ENCODE data around the gene MPPED1. TPM values are rescaled to one million over a fixed set of nuclear protein-coding genes. Genes with fewer than 3 reads are reported as not detected.

The MPPED1 gene
- total RNA-seq, 2 donors from 2014 or later = not detected

- DNase-seq (no peak), ATAC-seq (no peak)
- H3K9me3 ChIP-seq (ENCODE audit: control insufficient read depth, low read length, poor library complexity, severe bottlenecking) = no peaks in the 10 kb centered on the region
- Mint-ChIP-seq H3K4me3 (no peak overlapping the region), H3K27ac (no peak overlapping the region), H3K36me3 (ENCODE audit: low read depth) (peaks cover 2% of the 10 kb centered on the region), H3K4me1 (peaks cover 3% of the 10 kb centered on the region), H3K27me3 (peaks cover 64% of the 10 kb centered on the region)
Observed at GRCh38 chr22:43408009-43408408, 3.8 kb upstream of the MPPED1 start.

DNA sequence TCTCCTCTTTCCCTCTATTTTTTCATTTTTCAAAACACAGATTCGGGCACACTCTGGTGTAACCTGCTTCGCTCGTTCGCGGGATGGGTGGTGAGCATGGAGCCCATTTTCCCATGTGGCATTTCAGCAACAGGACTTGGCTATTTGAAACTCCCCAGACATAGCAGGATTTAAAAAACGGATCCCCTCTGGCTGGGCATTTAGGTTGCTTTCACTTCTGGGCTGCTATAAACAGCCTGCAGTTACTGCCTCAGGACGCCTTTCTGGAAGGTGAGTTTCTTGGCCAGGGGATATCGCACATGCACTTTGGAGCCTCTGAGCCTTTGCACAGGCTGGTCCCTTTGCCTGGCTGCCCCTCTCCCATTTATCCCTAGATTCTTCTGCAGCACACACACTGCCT lies 2.8 kb upstream of the MPPED1 start:
- peaks cover 69% of the 10 kb centered on the region for H3K27me3 Mint-ChIP-seq
- no peak for ATAC-seq

DNA sequence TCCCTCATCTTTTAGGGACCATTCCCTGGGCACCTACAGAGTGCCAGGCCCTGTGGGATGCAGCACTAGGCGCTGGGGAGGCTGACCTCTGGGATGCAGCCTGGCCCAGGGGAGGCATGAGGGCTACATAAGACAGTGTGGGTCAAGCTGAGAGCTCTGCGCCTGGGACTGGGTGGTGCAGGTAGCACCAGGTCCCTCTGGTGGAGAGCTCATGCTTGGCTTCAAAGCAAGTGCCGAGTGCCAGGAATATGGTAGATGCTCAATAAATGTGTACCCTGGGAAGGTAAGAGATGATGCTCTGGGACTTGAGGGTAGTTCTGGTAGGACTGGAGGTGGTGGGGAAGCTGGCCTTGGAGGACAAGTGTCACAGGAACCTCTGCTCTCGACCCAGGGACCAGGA lies 2.0 kb upstream of the MPPED1 start:
- H3K9me3 ChIP-seq (ENCODE audit: control insufficient read depth, low read length, poor library complexity, severe bottlenecking) = no peaks in the 10 kb centered on the region
- ATAC-seq (no peak), DNase-seq (no peak)
- peaks cover 70% of the 10 kb centered on the region for H3K27me3 Mint-ChIP-seq
- H3K4me3 Mint-ChIP-seq = no peak overlapping the region
- H3K4me1 Mint-ChIP-seq = no peaks in the 10 kb centered on the region
- H3K27ac Mint-ChIP-seq = no peak overlapping the region
- H3K36me3 Mint-ChIP-seq (ENCODE audit: low read depth) = peaks cover 2% of the 10 kb centered on the region

More for the DNA sequence above, 2.8 kb upstream of the MPPED1 start:
- Mint-ChIP-seq H3K4me3 (no peak overlapping the region), H3K36me3 (ENCODE audit: low read depth) (peaks cover 2% of the 10 kb centered on the region), H3K4me1 (peaks cover 3% of the 10 kb centered on the region), H3K27ac (no peak overlapping the region)
- no peaks in the 10 kb centered on the region for H3K9me3 ChIP-seq (ENCODE audit: control insufficient read depth, low read length, poor library complexity, severe bottlenecking)
- DNase-seq = no peak

DNA sequence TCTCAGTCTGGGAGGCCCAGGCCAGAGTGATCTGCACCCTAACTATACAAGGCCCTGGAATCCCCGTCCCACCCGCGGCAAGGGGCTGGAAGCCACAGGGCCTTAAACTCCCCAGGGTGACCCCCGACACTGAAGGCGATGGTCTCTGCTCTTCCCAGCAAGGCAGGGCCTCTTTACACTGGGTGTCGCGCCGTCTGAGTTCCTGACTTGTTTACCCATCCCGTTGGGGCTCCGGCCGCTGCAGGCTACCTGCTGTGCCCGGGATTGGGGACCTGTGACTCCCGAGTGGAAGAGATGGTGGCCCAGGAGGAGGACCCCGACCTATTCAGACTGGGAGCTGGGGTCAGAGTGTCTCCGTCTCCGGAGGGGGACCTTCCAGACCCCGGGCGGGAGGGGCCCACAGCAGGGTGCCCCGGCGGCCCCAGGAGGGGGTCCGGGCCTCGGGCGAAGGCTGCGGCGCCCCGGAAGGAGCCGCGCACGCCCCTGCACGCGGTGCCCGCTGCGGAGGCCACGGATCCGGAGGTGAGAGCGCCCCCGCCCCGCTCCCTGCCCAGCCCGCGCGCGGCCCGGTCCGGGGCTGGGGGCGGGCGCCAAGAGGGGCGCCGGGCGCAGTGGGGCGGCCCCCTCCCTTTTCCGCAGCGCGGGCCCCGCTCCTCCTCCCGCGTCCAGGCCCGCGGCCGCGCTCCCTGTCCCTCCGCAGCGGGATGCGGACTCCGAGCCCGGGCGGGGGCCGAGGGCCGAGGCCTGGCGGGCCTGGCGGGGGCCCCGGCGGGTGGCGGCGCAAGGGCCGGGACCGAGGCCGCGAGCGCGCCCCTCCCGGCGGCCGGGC lies 560 bp upstream of the MPPED1 start:
- peaks cover 76% of the 10 kb centered on the region for H3K27me3 Mint-ChIP-seq
- H3K4me1 Mint-ChIP-seq = no peaks in the 10 kb centered on the region
- H3K9me3 ChIP-seq (ENCODE audit: control insufficient read depth, low read length, poor library complexity, severe bottlenecking) = no peaks in the 10 kb centered on the region
- DNase-seq = no peak
- H3K27ac Mint-ChIP-seq = no peak overlapping the region
- H3K4me3 Mint-ChIP-seq = no peak overlapping the region
- ATAC-seq = no peak
- peaks cover 2% of the 10 kb centered on the region for H3K36me3 Mint-ChIP-seq (ENCODE audit: low read depth)

DNA sequence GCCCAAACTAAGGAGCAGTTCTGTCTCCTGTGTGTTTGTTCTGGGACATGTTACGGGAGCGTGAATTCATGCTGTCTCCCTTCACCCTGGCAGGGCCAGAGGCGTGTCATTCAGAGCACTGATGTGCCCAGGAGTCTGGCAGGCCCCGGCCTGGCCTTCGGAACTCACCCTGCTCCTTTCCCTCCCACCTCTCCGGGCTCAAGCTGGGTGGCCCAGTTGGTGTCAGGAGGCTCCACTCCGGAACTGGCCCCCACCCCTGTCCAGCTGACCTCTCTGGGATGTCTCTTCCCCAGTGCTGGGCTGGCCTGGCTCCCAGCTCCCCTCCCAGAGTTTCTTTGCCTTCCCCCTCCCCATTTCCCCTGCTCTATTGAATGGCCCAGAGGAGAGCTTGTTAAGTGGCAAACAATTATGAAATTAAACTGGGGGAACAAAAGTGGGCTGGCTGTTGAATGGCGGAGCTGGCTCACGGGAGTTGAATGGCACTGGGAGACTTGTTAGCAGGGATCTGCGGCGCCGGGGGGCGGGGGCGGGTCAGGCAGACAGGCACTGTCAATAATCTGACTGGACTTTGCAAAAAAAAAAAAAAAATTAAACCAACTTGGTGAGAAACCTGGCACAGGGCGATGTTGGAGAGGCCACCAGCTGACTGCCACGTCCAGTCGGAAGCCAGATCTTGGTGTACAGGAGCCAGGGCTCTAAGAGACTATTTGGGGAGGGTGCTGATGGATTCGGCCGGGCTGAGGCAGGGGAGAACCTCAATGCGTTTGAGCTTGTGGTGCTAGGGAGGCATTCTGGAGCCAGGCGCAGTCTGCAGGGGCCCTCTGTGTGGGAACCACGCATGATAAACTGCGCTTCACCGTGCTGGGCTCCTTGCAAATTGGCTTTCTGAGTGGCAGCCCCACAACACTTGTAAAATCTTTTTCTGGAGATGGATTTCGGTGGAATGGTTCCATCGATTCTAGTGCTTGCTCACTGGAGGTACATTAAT lies 1.3 kb downstream of the MPPED1 start:
- Mint-ChIP-seq H3K4me1 (no peaks in the 10 kb centered on the region), H3K36me3 (ENCODE audit: low read depth) (peaks cover 2% of the 10 kb centered on the region), H3K27ac (no peak overlapping the region), H3K27me3 (peaks cover 78% of the 10 kb centered on the region), H3K4me3 (peak overlapping the region; percentile 72)
- DNase-seq (no peak), ATAC-seq (no peak)
- no peaks in the 10 kb centered on the region for H3K9me3 ChIP-seq (ENCODE audit: control insufficient read depth, low read length, poor library complexity, severe bottlenecking)

- H3K27me3 Mint-ChIP-seq = peaks cover 79% of the 10 kb centered on the region
- H3K4me3 Mint-ChIP-seq = peak overlapping the region; percentile 72
- DNase-seq (no peak), ATAC-seq (no peak)
- no peak overlapping the region for H3K27ac Mint-ChIP-seq
- peaks cover 2% of the 10 kb centered on the region for H3K36me3 Mint-ChIP-seq (ENCODE audit: low read depth)
- H3K4me1 Mint-ChIP-seq = no peaks in the 10 kb centered on the region
- no peaks in the 10 kb centered on the region for H3K9me3 ChIP-seq (ENCODE audit: control insufficient read depth, low read length, poor library complexity, severe bottlenecking)
Observed at GRCh38 chr22:43413826-43414225, 2.0 kb downstream of the MPPED1 start.

GRCh38 chr22:43415681-43416080 lies 3.9 kb downstream of the MPPED1 start:
- ATAC-seq (no peak), DNase-seq (no peak)
- no peak overlapping the region for H3K27ac Mint-ChIP-seq
- peaks cover 70% of the 10 kb centered on the region for H3K27me3 Mint-ChIP-seq
- H3K9me3 ChIP-seq (ENCODE audit: control insufficient read depth, low read length, poor library complexity, severe bottlenecking) = no peaks in the 10 kb centered on the region
- no peak overlapping the region for H3K4me3 Mint-ChIP-seq
- no peaks in the 10 kb centered on the region for H3K36me3 Mint-ChIP-seq (ENCODE audit: low read depth)
- H3K4me1 Mint-ChIP-seq = no peaks in the 10 kb centered on the region

DNA sequence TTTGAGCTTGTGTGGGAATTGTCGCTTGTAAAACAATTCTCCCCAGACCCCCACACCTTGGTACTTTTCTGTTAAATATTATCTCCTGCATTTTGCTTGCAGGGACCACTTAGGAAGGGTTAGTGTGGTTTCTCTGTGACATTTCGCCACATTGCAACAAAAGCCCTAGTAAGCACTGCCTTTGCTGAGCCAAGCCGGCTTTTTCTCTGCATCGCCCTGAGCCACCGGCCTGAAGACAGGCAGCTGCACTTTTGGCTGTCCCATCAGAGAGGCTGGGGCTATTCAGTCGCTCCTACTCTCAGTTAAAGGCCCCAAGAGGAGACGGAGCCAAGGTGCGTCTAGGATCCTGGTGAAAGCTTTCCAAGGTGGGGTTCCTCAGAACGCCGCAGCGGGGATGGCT lies 5.7 kb downstream of the MPPED1 start:
- DNase-seq (no peak), ATAC-seq (no peak)
- no peaks in the 10 kb centered on the region for H3K36me3 Mint-ChIP-seq (ENCODE audit: low read depth)
- H3K27ac Mint-ChIP-seq = no peak overlapping the region
- H3K9me3 ChIP-seq (ENCODE audit: control insufficient read depth, low read length, poor library complexity, severe bottlenecking) = no peaks in the 10 kb centered on the region
- H3K4me3 Mint-ChIP-seq = no peak overlapping the region
- H3K4me1 Mint-ChIP-seq = no peaks in the 10 kb centered on the region
- peaks cover 76% of the 10 kb centered on the region for H3K27me3 Mint-ChIP-seq

GRCh38 chr22:43418079-43418825 lies 6.4 kb downstream of the MPPED1 start:
- DNase-seq (no peak), ATAC-seq (no peak)
- no peaks in the 10 kb centered on the region for H3K9me3 ChIP-seq (ENCODE audit: control insufficient read depth, low read length, poor library complexity, severe bottlenecking)
- Mint-ChIP-seq H3K4me3 (no peak overlapping the region), H3K27ac (no peak overlapping the region), H3K36me3 (ENCODE audit: low read depth) (no peaks in the 10 kb centered on the region), H3K27me3 (peaks cover 71% of the 10 kb centered on the region), H3K4me1 (no peaks in the 10 kb centered on the region)

DNA sequence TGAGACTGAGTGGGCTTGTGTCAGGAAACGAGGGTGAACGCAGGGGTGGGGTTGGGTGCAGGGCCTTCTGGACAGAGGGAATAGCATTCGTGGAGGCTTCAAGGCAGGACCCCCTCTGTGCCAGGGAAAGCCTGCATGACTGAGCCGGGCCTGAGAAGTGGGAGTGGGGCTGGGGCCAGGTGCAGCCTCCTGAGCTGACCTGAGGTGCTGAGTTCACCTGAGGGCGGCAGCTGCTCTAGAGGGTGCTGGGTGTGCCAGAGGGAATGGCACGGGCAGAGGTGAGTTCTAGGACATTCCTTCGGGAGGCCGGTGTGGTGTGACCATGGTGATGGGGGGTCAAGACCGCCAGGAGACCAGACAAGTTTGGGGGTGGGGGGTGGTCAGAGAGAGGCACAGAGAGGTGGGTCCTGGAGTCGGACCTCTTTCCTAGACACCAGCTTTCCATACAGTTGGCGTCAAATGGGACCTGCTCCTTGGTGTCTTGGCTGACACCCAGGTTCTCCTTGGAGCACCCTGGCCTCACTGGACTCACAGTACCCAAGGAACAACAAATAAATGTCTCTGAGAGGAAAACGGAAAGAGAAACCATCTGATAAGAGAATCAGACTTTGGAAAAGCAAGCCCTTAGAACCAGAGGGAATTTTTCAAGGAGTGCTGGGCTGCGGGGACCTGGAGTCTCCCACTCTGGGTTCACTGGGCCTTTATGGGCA lies 7.7 kb downstream of the MPPED1 start:
- no peaks in the 10 kb centered on the region for H3K9me3 ChIP-seq (ENCODE audit: control insufficient read depth, low read length, poor library complexity, severe bottlenecking)
- H3K4me1 Mint-ChIP-seq = no peaks in the 10 kb centered on the region
- H3K27me3 Mint-ChIP-seq = peaks cover 64% of the 10 kb centered on the region
- ATAC-seq = no peak
- DNase-seq = no peak
- no peak overlapping the region for H3K27ac Mint-ChIP-seq
- H3K36me3 Mint-ChIP-seq (ENCODE audit: low read depth) = no peaks in the 10 kb centered on the region
- no peak overlapping the region for H3K4me3 Mint-ChIP-seq

- Mint-ChIP-seq H3K4me1 (no peaks in the 10 kb centered on the region), H3K27ac (no peak overlapping the region), H3K27me3 (peaks cover 53% of the 10 kb centered on the region), H3K36me3 (ENCODE audit: low read depth) (no peaks in the 10 kb centered on the region), H3K4me3 (no peak overlapping the region)
- H3K9me3 ChIP-seq (ENCODE audit: control insufficient read depth, low read length, poor library complexity, severe bottlenecking) = no peaks in the 10 kb centered on the region
- DNase-seq = no peak
- ATAC-seq = no peak
Observed at GRCh38 chr22:43421046-43421665, 9.3 kb downstream of the MPPED1 start.

DNA sequence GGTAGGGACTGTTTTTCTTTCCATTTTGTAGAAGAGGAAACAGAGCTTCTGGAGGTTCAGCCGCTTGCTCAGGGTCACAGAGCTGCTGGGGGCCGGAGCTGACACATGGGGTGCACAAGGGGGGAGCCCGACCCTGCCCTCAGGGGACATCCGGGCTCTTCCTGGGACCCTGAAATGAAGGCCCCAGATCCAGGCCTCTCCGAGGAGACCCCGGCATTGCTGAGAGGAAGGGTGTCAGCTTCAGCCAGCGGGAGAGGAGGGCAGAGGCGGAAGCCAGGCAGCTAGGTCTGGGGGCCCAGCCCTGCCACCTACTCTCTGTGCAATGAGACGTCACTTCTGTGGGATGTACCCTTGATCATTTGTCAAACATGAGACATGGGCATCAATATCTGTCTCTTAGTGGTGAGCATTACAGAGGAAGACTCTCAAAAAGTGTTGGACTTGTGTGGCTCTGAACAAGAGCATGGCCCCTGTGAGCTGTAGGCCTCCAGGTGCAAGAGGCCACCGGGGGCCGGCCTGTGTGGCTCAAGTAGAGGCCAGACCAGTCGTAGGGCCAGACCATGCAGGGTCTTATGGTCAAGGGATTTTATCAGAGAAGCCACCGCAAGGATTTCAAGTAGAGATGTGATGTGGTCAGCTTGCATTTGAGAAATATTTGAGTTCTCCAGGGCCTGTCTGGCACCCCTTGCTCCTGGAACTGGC lies 10.3 kb downstream of the MPPED1 start:
- no peaks in the 10 kb centered on the region for H3K9me3 ChIP-seq (ENCODE audit: control insufficient read depth, low read length, poor library complexity, severe bottlenecking)
- no peak for DNase-seq
- no peak overlapping the region for H3K27ac Mint-ChIP-seq
- H3K4me1 Mint-ChIP-seq = no peaks in the 10 kb centered on the region
- no peak overlapping the region for H3K4me3 Mint-ChIP-seq
- no peak for ATAC-seq
- H3K27me3 Mint-ChIP-seq = peaks cover 49% of the 10 kb centered on the region
- no peaks in the 10 kb centered on the region for H3K36me3 Mint-ChIP-seq (ENCODE audit: low read depth)
